Rectal smooth muscle tissue (tissue), 1 donor: ENCODE results near the gene ARMC9.
"Not testable (repeated sequence)": the region's sequence is repeated elsewhere in the genome, so short reads cannot be mapped to it uniquely, and the experiment has no call there.

Source experiments
- H3K27ac ChIP-seq: one replicate; pipeline ENCODE4 v1.7.0; 2013; ENCODE audit warnings: low read depth, low read length, inconsistent platforms
- H3K27me3 ChIP-seq: one replicate; pipeline ENCODE4 v1.7.0; 2013; ENCODE audit warnings: low read length; ENCODE audit not compliant: control insufficient read depth, insufficient read depth
- H3K36me3 ChIP-seq: one replicate; pipeline ENCODE4 v1.7.0; 2013; ENCODE audit warnings: low read length; ENCODE audit not compliant: control insufficient read depth, insufficient read depth
- H3K4me1 ChIP-seq: one replicate; pipeline ENCODE4 v1.7.0; 2013; ENCODE audit warnings: low read length; ENCODE audit not compliant: control insufficient read depth, insufficient read depth
- H3K4me3 ChIP-seq: one replicate; pipeline ENCODE4 v1.7.0; 2013; ENCODE audit warnings: low read length
- H3K9ac ChIP-seq: one replicate; pipeline ENCODE4 v1.7.0; 2013; ENCODE audit warnings: low read length

ARMC9 gene

DNA sequence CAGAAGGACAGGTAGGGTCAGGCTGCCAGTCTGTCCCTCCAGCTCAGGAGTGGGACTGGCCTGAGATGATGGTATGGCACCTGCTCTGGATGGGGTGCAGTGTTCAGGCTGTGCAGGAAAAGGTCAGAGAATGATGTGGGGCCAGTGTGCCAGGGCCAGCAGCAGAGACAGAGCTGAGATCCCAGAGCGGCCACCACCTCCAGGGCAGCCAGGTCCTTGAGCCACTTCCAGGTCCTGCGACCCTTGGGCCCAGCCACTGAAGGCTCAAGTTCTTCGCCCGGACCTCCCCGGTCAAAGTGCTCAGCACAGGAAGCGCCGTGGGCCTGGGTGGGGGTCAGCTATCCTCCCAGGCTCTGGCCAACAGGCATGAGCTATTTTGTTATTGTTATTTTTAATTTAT, 12.1 kb upstream of the ARMC9 start:
- Histone ChIP-seq H3K4me3 (no peak overlapping the region), H3K27me3 (no peaks in the 10 kb centered on the region), H3K9ac (no peak overlapping the region), H3K4me1 (peaks cover 6% of the 10 kb centered on the region), H3K36me3 (no peaks in the 10 kb centered on the region), H3K27ac (no peak overlapping the region)

DNA sequence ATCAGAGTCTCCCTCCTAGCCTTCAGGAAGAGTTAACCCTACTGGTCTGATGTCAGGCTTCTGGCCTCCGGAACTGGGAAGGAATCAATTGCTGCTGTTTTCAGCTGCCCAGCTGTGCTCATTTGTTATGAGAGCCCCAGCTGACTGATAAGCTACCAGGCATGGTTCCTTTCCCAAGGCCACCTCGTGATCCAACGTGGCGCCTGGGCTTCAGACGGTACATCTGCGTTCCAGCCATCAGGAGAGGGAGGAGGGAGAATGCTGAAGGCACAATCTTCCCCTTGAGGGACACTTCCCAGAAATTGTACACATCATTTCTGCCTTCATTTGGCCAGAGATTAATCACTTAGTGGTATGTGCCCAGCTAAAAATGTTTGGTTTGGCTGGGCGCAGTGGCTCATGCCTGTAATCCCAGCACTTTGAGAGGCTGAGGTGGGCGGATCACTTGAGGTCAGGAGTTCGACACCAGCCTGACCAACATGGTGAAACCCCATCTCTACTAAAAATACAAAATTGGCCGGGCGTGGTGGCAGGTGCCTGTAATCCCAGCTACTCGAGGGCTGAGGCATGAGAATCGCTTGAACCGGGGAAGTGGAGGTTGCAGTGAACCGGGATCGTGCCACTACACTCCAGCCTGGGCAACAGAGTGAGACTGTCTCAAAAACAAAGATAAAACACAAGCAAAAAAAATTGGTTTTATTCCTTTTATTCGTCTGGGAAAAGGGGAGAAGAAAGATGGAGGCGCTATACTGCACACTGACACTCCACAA, 10.5 kb upstream of the ARMC9 start:
- Histone ChIP-seq H3K4me3 (no peak overlapping the region), H3K9ac (no peak overlapping the region), H3K27me3 (no peaks in the 10 kb centered on the region), H3K4me1 (peaks cover 15% of the 10 kb centered on the region), H3K36me3 (no peaks in the 10 kb centered on the region), H3K27ac (no peak overlapping the region)

DNA sequence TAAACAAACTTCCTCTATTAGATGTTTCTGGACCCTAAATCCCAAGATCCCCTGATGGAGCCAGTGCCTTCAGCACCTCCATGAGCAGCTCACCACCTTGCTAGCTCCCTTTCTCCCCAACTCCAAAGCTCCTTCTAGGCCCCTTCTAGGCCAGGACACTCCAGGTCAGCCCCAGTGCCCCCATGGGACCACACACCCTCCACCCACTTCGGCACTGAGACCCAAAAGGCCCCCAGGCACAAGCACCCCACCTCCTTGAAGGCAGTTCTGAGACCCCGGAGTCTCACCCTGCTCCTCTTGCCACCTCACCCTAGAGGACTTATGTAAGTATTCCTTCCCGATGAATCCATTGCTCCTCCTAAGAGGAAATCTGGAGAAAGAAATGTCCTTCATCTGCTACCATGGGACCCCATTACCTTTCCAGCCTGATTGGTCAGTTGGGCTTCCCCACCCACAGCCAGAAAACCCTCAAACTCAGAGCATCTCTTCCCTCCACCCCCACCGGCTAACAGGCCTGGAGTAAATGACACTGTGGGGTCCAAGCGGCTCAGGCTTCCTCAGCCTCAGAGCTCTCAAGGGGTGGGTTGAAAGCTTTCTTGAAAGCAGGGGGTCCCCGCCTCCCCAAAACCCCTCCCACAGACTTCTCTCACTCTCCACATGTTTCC, 9.8 kb upstream of the ARMC9 start:
- Histone ChIP-seq H3K36me3 (no peaks in the 10 kb centered on the region), H3K4me1 (peaks cover 15% of the 10 kb centered on the region), H3K9ac (no peak overlapping the region), H3K27ac (no peak overlapping the region), H3K27me3 (no peaks in the 10 kb centered on the region), H3K4me3 (no peak overlapping the region)

DNA sequence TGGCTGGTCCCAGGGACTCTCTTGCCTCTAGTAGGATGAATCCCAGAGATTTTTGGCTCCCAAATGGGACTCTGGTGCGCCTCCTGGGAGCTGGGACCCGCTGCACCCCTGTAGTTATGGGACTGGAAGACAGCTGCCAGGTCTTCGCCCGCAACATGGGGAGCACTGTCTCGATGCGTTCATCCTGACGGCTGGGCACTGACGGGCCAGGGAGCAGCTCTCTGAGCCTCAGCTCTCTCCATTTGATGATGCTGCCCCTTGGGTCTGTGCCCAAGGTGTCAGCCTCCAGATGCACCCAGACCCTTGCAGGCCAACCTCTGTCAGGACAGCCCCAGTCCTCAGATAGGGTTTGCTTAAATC, 9.3 kb upstream of the ARMC9 start:
- peak overlapping the region; percentile 95 for H3K27ac ChIP-seq
- no peaks in the 10 kb centered on the region for H3K27me3 ChIP-seq
- H3K4me1 ChIP-seq: peaks cover 15% of the 10 kb centered on the region
- H3K36me3 ChIP-seq: no peaks in the 10 kb centered on the region
- no peak overlapping the region for H3K9ac ChIP-seq
- H3K4me3 ChIP-seq: no peak overlapping the region

DNA sequence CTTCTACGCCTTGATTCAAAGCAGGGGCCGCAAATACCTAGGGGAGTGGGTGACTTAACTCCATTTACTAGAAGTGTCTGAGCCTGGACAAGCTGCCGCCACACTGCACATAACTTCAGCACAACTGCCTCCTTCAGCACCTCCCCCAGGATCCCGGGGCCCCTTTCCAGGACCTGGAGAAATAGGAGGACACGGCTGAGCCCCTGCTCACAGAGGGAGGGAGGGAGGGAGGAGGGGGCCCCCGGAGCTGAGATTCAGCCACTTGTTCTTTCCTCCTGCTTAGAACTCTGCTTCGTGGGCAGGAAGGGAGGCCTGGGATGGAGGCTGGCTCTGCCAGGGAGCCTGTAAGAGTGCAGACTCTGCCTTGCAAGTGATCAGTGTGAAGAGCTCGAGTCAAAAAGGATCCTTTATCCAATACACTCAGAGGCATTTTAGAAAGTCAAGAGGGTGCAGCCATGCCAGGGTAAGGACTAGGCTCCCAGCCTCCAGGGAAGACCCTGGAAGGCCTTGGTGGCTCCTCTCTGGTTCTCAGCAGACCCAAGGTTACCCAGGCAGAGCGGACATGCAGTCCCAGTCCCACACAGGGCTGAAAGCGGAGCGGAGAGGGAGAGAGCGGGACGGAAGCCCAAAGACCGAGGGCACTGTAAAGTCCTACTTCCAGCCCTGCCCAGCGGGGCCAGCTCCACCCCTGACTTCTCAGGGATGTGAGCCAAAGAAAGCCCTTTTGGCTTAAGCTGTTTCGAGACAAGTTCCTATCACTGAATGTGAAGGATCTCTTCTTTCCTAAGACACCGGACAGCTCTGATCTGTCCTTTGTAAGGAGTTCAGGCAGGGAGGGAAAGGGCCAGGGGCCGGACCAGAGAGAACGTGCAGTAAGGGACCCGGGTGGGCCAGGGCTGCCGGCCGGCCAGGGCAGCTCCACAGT, 8.6 kb upstream of the ARMC9 start:
- Histone ChIP-seq H3K4me1 (peaks cover 15% of the 10 kb centered on the region), H3K27me3 (no peaks in the 10 kb centered on the region), H3K9ac (no peak overlapping the region), H3K27ac (peak overlapping the region; percentile 95), H3K4me3 (peak overlapping the region; percentile 54), H3K36me3 (no peaks in the 10 kb centered on the region)

DNA sequence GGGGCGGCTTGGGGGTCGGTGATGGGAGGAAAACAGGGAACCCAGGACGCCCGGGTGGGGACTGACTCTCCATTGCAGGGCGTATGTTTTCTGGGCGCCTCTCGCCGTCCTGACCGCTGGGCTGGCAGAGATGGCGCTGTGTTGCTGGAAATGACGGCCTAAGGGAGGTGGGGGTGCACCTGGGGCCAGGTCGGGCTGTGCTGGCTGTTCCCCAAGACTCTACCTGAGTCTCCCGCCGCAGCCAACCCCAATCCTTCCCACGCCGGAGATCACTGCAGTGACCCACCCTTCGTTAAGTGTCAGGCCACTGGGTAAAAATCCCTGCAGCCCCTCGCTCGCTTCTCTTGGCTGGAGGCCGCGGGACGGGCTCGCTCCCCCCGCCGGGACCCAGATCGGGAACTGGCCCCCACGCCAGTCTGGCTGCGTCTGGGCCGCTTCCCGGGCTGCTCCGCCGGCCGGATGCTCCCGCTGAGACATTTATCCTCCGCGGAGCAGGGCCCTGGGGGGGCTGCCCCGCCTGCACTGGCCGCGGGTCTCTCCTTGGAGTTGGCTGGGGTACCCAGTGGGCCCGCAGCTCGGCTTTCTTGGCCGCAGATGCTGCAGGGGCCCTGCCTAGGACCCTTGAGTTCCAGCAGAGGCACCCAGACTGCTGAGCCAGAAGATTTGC, 7.8 kb upstream of the ARMC9 start:
- H3K4me3 ChIP-seq: peak overlapping the region; percentile 54
- H3K27ac ChIP-seq: peak overlapping the region; percentile 95
- no peaks in the 10 kb centered on the region for H3K27me3 ChIP-seq
- H3K4me1 ChIP-seq: peaks cover 10% of the 10 kb centered on the region
- no peak overlapping the region for H3K9ac ChIP-seq
- no peaks in the 10 kb centered on the region for H3K36me3 ChIP-seq

DNA sequence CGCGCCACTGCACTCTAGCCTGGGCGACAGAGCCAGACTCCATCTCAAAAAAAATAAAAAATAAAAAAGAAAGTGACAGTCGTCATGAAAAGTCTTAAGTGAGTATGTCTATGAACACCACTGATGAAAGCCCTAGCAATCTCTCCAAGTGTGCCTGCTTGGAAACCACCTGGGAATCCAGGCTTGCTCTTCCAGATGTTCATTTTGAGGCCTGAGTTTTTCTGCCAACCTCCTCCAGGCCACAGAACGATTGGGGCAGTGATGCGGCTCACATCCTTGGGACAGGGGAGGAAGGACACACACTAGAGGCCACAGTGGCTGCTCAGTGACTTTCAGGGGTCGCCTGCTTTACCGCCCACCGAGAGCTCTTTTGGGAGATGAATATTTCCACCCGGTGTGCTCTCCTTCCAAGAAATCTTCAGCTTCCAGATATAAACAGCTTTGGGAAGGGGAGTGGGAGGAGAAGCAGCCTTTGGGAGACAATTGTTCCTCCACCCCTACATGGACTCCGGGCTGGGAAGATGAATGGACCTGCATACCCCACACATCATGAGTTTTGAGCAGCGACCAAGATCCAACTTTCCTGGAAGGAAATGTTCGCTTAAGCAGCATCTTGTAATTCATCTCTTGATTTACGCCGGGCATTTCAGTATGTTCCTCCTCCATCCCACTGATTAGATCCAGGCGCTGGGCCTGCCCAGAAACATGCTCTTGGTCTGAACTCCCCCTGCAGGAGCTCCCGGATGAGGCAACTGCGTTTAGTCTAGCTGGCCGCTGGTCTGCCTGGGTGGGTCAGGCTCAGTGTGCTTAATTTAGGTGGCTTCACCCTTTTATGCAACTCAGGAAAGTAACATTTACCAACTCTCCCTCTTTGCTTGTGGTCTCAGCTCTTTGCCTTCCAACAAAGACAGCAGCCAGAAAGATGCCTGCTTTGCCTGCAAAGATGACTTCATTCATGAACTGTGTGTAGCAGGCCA, 6.2 kb upstream of the ARMC9 start:
- H3K27ac ChIP-seq: peak overlapping the region; percentile 95
- peak overlapping the region; percentile 10 for H3K9ac ChIP-seq
- peaks cover 9% of the 10 kb centered on the region for H3K4me1 ChIP-seq
- H3K27me3 ChIP-seq: no peaks in the 10 kb centered on the region
- peak overlapping the region; percentile 24 for H3K4me3 ChIP-seq
- no peaks in the 10 kb centered on the region for H3K36me3 ChIP-seq

DNA sequence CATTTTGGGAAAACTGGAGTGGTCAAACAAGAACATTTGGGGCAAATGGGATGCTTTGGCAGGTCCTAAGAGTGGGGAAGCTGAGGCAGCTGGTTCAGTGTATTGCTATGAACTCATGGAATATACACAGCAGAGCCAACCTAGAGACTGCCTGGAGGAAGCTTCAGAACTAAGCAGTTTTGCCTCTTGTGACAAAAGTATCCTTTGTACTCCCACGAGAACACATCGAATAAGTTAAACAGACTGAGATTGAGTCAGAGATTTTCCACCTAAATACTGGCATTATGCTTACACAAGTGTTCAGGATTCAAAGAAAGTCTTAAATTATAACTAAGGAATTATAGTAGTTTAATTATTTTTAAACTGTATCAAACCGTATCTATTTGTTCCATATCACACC, 5.2 kb upstream of the ARMC9 start:
- Histone ChIP-seq H3K27ac (peak overlapping the region; percentile 95), H3K4me3 (no peak overlapping the region), H3K36me3 (no peaks in the 10 kb centered on the region), H3K4me1 (peaks cover 9% of the 10 kb centered on the region), H3K9ac (no peak overlapping the region), H3K27me3 (no peaks in the 10 kb centered on the region)

DNA sequence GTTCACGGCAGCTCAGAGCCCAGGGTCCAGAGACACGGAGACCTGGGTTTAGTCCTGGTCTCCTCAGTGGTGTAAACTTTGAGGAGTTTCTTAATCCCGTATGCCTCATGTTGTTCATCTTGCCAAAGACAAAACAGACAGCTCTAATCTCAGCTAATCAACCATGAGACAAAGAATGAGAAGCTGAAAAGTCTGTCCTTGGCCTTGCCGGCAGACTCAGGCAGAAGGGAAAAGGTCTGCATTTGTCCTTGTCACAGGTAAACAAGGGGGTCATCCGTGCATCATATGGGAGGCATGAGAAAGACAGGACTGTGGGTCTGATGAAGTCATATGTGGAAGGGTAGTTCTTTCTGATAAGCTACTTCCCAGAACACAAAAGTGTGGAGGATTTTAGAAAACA, 1.8 kb upstream of the ARMC9 start:
- Histone ChIP-seq H3K27ac (no peak overlapping the region), H3K4me1 (peaks cover 14% of the 10 kb centered on the region), H3K36me3 (no peaks in the 10 kb centered on the region), H3K4me3 (no peak overlapping the region), H3K9ac (no peak overlapping the region), H3K27me3 (no peaks in the 10 kb centered on the region)

DNA sequence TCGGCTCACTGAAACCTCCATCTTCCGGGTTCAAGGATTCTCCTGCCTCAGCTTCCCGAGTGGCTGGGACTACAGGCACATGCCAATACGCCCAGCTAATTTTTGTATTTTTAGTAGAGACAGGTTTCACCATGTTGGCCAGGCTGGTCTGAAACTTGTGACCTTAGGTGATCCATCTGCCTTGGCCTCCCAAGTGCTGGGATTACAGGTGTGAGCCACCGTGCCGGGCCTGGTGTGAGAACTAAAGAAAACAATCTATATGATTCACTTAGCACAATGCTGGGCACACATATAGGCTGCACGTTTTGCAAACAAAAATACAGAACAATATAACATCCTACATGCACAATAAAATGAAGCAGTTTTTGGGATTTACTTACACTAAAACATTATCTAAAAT, 1.2 kb upstream of the ARMC9 start:
- not testable (repeated sequence) for H3K9ac ChIP-seq, H3K4me1 ChIP-seq, H3K27me3 ChIP-seq, H3K4me3 ChIP-seq, H3K36me3 ChIP-seq
- peak overlapping the region; percentile 59 for H3K27ac ChIP-seq

DNA sequence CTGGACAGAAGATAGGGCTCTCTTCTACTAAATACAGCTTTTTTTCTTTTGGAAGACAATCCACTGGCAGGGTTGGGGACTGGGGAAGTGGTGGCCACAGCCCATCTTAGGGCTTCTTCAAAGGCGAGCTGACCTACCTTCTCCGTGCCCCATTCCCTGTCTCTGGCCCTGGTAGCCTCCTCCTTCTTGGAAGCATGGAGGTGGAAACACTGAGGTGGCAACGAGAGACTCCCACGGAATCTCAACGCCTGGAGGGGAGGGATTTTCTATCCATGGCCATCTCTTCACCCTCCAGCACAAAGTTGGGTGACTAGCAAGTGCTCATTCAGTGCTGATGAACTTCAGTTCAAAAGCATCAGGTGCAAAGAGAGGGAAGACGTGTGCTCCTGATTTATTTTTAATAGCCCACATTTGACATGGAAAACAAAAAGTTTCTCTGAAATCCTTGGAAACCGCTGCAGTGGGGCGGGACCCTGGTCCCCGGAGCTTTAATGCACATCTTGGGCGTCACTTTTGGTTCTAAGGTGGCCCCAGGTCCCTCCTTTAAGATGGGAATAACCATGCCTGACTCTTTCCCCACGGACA, 633 bp upstream of the ARMC9 start:
- Histone ChIP-seq H3K27ac (peak overlapping the region; percentile 59), H3K4me1 (peaks cover 6% of the 10 kb centered on the region), H3K27me3 (no peaks in the 10 kb centered on the region), H3K9ac (peak overlapping the region; percentile 4), H3K36me3 (no peaks in the 10 kb centered on the region), H3K4me3 (peak overlapping the region; percentile 78)
